ENCODE data around the gene RYR2.

RYR2 gene

DNA sequence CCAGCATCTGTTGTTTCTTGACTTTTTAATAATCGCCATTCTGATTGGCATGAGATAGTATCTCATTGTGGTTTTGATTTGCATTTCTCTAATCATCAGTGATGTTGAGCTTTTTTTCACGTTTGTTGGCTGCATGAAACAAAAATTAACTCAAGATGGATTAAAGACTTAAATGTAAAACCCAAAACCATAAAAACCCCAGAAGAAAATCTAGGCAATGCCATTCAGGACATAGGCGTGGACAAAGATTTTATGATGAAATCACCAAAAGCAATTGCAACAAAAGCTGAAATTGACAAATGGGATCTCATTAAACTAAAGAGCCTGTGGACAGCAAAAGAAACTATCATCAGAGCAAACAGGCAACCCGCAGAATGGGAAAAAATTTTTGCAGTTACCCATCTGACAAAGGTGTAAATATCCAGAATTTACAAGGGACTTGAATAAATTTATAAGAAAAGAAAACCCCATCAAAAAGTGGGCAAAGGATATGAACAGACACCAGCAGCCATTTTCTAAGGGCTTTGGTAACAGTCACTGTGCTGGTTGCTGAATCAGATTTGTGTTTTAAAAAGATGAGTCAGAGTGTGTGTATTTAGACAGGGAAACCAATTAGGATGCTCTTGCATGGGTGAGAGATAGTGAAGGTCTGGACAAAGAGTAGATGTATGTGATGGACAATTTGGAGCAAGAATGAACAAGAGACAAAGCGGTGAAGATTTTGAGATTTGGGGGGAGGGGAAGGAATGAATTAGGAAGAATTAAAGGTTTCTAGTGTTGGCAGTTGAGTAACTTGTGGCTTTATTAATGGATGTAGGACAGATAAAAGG is 110.7 kb downstream of the RYR2 start:
- DNase-seq: no peak
- Mint-ChIP-seq H3K27ac (no peak overlapping the region), H3K36me3 (ENCODE audit: low read depth) (no peaks in the 10 kb centered on the region), H3K4me3 (no peak overlapping the region), H3K27me3 (ENCODE audit: low read depth, poor library complexity) (peaks cover 6% of the 10 kb centered on the region), H3K9me3 (peaks cover 2% of the 10 kb centered on the region), H3K4me1 (no peaks in the 10 kb centered on the region)
- TF ChIP-seq, protein P1, sequence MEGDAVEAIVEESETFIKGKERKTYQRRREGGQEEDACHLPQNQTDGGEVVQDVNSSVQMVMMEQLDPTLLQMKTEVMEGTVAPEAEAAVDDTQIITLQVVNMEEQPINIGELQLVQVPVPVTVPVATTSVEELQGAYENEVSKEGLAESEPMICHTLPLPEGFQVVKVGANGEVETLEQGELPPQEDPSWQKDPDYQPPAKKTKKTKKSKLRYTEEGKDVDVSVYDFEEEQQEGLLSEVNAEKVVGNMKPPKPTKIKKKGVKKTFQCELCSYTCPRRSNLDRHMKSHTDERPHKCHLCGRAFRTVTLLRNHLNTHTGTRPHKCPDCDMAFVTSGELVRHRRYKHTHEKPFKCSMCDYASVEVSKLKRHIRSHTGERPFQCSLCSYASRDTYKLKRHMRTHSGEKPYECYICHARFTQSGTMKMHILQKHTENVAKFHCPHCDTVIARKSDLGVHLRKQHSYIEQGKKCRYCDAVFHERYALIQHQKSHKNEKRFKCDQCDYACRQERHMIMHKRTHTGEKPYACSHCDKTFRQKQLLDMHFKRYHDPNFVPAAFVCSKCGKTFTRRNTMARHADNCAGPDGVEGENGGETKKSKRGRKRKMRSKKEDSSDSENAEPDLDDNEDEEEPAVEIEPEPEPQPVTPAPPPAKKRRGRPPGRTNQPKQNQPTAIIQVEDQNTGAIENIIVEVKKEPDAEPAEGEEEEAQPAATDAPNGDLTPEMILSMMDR (IDR thresholded peaks at IDR 0.05): no peak

DNA sequence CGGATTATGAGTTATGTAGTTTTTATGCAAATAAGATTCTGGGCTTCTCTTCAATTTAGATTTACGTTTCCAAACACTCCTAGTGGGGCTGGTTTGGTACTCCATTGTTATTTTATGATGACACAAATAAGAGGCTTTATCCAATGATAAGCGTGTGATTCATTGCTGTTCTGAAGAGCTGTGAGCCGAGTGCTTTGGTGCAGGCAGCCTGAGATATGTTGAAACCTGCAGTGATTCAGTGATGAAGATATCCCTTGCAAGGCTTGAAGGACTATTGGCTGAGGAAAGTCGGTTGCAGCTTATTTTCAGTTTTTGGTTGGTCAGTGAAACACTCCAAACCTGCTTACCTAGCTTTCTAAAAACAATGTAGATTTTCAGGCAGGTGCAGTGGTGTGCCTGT is 112.2 kb downstream of the RYR2 start:
- H3K4me1 Mint-ChIP-seq: no peaks in the 10 kb centered on the region
- no peaks in the 10 kb centered on the region for H3K36me3 Mint-ChIP-seq (ENCODE audit: low read depth)
- H3K27me3 Mint-ChIP-seq (ENCODE audit: low read depth, poor library complexity): peaks cover 6% of the 10 kb centered on the region
- H3K9me3 Mint-ChIP-seq: peaks cover 2% of the 10 kb centered on the region
- H3K27ac Mint-ChIP-seq: no peak overlapping the region
- TF ChIP-seq, protein P1 (IDR thresholded peaks at IDR 0.05): no peak
- no peak overlapping the region for H3K4me3 Mint-ChIP-seq
- DNase-seq: no peak

DNA sequence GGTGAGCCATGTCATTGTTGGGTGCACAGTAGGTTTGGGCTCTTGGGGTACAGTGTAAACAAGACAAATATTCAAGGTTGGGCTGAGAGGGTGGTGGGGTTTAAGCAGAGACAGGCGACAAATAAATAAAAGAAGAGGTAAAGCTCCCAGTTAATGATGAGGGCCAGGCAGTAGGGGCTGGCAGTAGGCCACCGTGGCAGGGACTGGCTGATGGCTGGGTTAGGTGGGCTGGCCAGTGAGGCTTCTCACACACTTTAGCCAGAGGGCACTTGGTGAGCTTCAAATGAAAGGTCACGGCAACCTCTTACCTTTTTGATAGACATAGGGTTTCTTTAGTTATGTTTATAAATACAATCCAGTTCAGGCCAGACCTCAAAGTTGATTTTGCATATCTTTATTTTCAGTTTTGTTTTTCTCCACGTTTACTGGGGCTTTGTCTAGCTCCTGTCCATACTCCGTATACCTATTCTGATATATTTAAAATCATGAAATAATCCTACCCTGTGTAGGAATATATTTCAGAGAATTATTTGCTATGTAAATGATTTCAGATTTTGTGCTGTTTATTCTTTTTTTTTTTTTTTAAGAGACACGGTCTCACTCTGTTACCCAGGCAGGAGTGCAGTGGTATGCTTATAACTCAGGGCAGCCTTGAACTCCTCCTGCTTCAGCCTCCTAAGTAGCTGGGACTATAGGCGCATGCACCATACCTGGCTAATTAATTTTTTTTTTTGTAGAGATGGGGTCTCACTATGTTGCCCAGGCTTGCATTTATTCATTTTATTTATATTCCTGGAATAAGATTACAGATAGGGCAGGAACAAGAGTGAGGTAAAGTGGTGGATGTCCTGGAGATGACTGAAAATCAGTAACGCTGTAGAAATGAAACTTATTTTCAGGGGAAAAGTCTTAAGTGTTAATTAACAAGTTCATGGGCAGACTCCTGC is 122.7 kb downstream of the RYR2 start:
- Mint-ChIP-seq H3K4me3 (no peak overlapping the region), H3K4me1 (peaks cover 5% of the 10 kb centered on the region), H3K36me3 (ENCODE audit: low read depth) (no peaks in the 10 kb centered on the region), H3K27me3 (ENCODE audit: low read depth, poor library complexity) (no peaks in the 10 kb centered on the region), H3K9me3 (no peaks in the 10 kb centered on the region), H3K27ac (no peak overlapping the region)
- DNase-seq: no peak
- TF ChIP-seq, protein P1 (IDR thresholded peaks at IDR 0.05): no peak

DNA sequence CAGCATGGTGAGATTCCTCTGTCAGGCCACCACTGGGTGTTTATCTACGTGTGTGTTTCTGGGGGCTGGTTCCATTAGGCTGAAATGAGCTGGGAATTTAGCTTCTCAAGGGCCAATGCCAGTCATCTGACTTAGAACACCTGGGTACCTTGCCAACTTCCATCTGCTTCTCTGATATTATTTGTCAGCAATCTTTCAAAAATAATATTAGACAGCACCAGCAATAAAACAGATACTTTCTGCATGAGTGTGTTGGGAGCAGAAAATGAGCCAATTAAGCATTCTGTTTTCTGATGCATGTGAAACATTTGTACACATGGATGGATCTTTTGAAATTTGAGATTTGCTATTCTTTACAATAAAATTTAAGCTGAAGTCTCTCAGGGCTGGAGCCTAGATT is 124.1 kb downstream of the RYR2 start:
- TF ChIP-seq, protein P1 (IDR thresholded peaks at IDR 0.05): no peak
- H3K4me1 Mint-ChIP-seq: peaks cover 5% of the 10 kb centered on the region
- no peak overlapping the region for H3K4me3 Mint-ChIP-seq
- no peak for DNase-seq
- no peaks in the 10 kb centered on the region for H3K27me3 Mint-ChIP-seq (ENCODE audit: low read depth, poor library complexity)
- no peak overlapping the region for H3K27ac Mint-ChIP-seq
- no peaks in the 10 kb centered on the region for H3K36me3 Mint-ChIP-seq (ENCODE audit: low read depth)
- no peaks in the 10 kb centered on the region for H3K9me3 Mint-ChIP-seq

DNA sequence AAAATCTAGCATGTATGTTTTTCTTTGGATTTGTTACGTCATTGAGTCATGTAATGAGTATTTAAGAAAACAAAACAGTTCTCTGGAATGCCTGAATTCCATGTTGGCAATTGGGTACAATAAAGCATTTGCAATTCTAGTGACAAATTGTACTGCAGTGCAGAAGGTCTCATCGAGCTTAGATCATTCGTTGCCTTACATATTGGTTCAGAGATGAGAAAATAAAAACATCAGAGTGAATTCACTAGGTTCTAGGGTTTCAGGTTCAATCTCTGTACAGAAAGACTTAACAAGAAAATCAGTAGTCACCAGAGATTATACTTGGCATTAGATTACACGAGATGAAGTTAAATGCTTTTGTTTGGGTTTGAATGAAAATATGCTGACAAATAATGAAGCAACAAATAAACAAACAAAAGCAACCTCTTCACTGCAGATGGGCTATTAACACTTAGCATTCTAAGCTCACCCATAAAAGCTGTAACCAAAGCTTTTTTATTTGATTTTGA is 124.7 kb downstream of the RYR2 start:
- no peaks in the 10 kb centered on the region for H3K9me3 Mint-ChIP-seq
- H3K36me3 Mint-ChIP-seq (ENCODE audit: low read depth): no peaks in the 10 kb centered on the region
- H3K27me3 Mint-ChIP-seq (ENCODE audit: low read depth, poor library complexity): no peaks in the 10 kb centered on the region
- TF ChIP-seq, protein P1 (IDR thresholded peaks at IDR 0.05): no peak
- H3K27ac Mint-ChIP-seq: no peak overlapping the region
- H3K4me1 Mint-ChIP-seq: peaks cover 5% of the 10 kb centered on the region
- no peak overlapping the region for H3K4me3 Mint-ChIP-seq
- no peak for DNase-seq

Data from nephron progenitor cell (in vitro differentiated cells).